Measurements from ENCODE around the gene PLXNA1.

Gene PLXNA1

GRCh38 chr3:126980266-126980811 lies 2.6 kb upstream of the PLXNA1 start:
- no peak overlapping the region for H3K4me3 Mint-ChIP-seq
- peaks cover 75% of the 10 kb centered on the region for H3K27me3 Mint-ChIP-seq
- H3K36me3 Mint-ChIP-seq (ENCODE audit: low read depth) = no peaks in the 10 kb centered on the region
- H3K9me3 Mint-ChIP-seq = peaks cover 3% of the 10 kb centered on the region
- H3K4me1 Mint-ChIP-seq (ENCODE audit: low read depth) = peaks cover 48% of the 10 kb centered on the region
- peak overlapping the region; percentile 90 for H3K27ac Mint-ChIP-seq
- intact Hi-C loops (cut with micrococcal nuclease) = loop anchor here (5.0 kb wide), 2 partner anchors 278 to 477 kb away; partner anchors contain the start of gene CHCHD6

GRCh38 chr3:126982126-126982470 lies 817 bp upstream of the PLXNA1 start:
- intact Hi-C loops (cut with micrococcal nuclease) = loop anchor here (1.0 to 5.0 kb wide), 5 partner anchors 9 to 475 kb away; partner anchors contain the start of gene CHCHD6
- H3K36me3 Mint-ChIP-seq (ENCODE audit: low read depth) = no peaks in the 10 kb centered on the region
- no peaks in the 10 kb centered on the region for H3K9me3 Mint-ChIP-seq
- H3K4me1 Mint-ChIP-seq (ENCODE audit: low read depth) = peaks cover 55% of the 10 kb centered on the region
- H3K27ac Mint-ChIP-seq = peak overlapping the region; percentile 90
- peak overlapping the region; percentile 73 for H3K4me3 Mint-ChIP-seq
- H3K27me3 Mint-ChIP-seq = peaks cover 71% of the 10 kb centered on the region

- Mint-ChIP-seq H3K27ac (no peak overlapping the region), H3K36me3 (ENCODE audit: low read depth) (peaks cover 1% of the 10 kb centered on the region), H3K4me3 (no peak overlapping the region), H3K9me3 (no peaks in the 10 kb centered on the region), H3K27me3 (peaks cover 63% of the 10 kb centered on the region), H3K4me1 (ENCODE audit: low read depth) (peaks cover 52% of the 10 kb centered on the region)
- intact Hi-C loops (cut with micrococcal nuclease) = loop anchor here (2.0 to 5.0 kb wide), 3 partner anchors 72 to 474 kb away; partner anchors contain the start of gene CHCHD6
Observed at GRCh38 chr3:126983276-126983652, 349 bp downstream of the PLXNA1 start.

GRCh38 chr3:126983653-126984390 lies 907 bp downstream of the PLXNA1 start:
- intact Hi-C loops (cut with micrococcal nuclease) = loop anchor here (2.0 to 5.0 kb wide), 3 partner anchors 73 to 473 kb away; partner anchors contain the start of gene CHCHD6
- Mint-ChIP-seq H3K36me3 (ENCODE audit: low read depth) (peaks cover 7% of the 10 kb centered on the region), H3K9me3 (no peaks in the 10 kb centered on the region), H3K4me1 (ENCODE audit: low read depth) (peaks cover 47% of the 10 kb centered on the region), H3K27me3 (peaks cover 58% of the 10 kb centered on the region), H3K27ac (no peak overlapping the region), H3K4me3 (peak overlapping the region; percentile 65)

GRCh38 chr3:126984391-126985131 lies 1.6 kb downstream of the PLXNA1 start:
- peak overlapping the region; percentile 65 for H3K4me3 Mint-ChIP-seq
- H3K9me3 Mint-ChIP-seq = no peaks in the 10 kb centered on the region
- peaks cover 14% of the 10 kb centered on the region for H3K36me3 Mint-ChIP-seq (ENCODE audit: low read depth)
- peaks cover 53% of the 10 kb centered on the region for H3K27me3 Mint-ChIP-seq
- no peak overlapping the region for H3K27ac Mint-ChIP-seq
- peaks cover 39% of the 10 kb centered on the region for H3K4me1 Mint-ChIP-seq (ENCODE audit: low read depth)
- intact Hi-C loops (cut with micrococcal nuclease) = loop anchor here (5.0 kb wide), 2 partner anchors 282 to 473 kb away; partner anchors contain the start of gene CHCHD6

- Mint-ChIP-seq H3K36me3 (ENCODE audit: low read depth) (peaks cover 22% of the 10 kb centered on the region), H3K4me1 (ENCODE audit: low read depth) (peaks cover 32% of the 10 kb centered on the region), H3K4me3 (no peak overlapping the region), H3K27me3 (peaks cover 46% of the 10 kb centered on the region), H3K9me3 (no peaks in the 10 kb centered on the region), H3K27ac (no peak overlapping the region)
- intact Hi-C loops (cut with micrococcal nuclease) = no loop called here
Observed at GRCh38 chr3:126985132-126985985, 2.4 kb downstream of the PLXNA1 start.

GRCh38 chr3:126986001-126986400 lies 3.1 kb downstream of the PLXNA1 start:
- intact Hi-C loops (cut with micrococcal nuclease) = no loop called here
- Mint-ChIP-seq H3K4me1 (ENCODE audit: low read depth) (peaks cover 28% of the 10 kb centered on the region), H3K4me3 (no peak overlapping the region), H3K27me3 (peaks cover 39% of the 10 kb centered on the region), H3K36me3 (ENCODE audit: low read depth) (peaks cover 29% of the 10 kb centered on the region), H3K9me3 (no peaks in the 10 kb centered on the region), H3K27ac (no peak overlapping the region)

GRCh38 chr3:126987129-126987528 lies 4.2 kb downstream of the PLXNA1 start:
- Mint-ChIP-seq H3K36me3 (ENCODE audit: low read depth) (peaks cover 40% of the 10 kb centered on the region), H3K4me3 (no peak overlapping the region), H3K27me3 (peaks cover 28% of the 10 kb centered on the region), H3K9me3 (no peaks in the 10 kb centered on the region), H3K27ac (no peak overlapping the region), H3K4me1 (ENCODE audit: low read depth) (peaks cover 23% of the 10 kb centered on the region)
- intact Hi-C loops (cut with micrococcal nuclease) = no loop called here

GRCh38 chr3:126987596-126987995 lies 4.7 kb downstream of the PLXNA1 start:
- Mint-ChIP-seq H3K9me3 (no peaks in the 10 kb centered on the region), H3K27ac (no peak overlapping the region), H3K4me3 (no peak overlapping the region), H3K27me3 (peaks cover 28% of the 10 kb centered on the region), H3K36me3 (ENCODE audit: low read depth) (peaks cover 40% of the 10 kb centered on the region), H3K4me1 (ENCODE audit: low read depth) (peaks cover 21% of the 10 kb centered on the region)
- intact Hi-C loops (cut with micrococcal nuclease) = no loop called here

GRCh38 chr3:126988451-126989021 lies 5.6 kb downstream of the PLXNA1 start:
- H3K4me3 Mint-ChIP-seq = no peak overlapping the region
- H3K27me3 Mint-ChIP-seq = peaks cover 28% of the 10 kb centered on the region
- peaks cover 21% of the 10 kb centered on the region for H3K4me1 Mint-ChIP-seq (ENCODE audit: low read depth)
- peaks cover 45% of the 10 kb centered on the region for H3K36me3 Mint-ChIP-seq (ENCODE audit: low read depth)
- intact Hi-C loops (cut with micrococcal nuclease) = no loop called here
- H3K27ac Mint-ChIP-seq = no peak overlapping the region
- H3K9me3 Mint-ChIP-seq = no peaks in the 10 kb centered on the region

GRCh38 chr3:126989316-126990023 lies 6.6 kb downstream of the PLXNA1 start:
- Mint-ChIP-seq H3K4me1 (ENCODE audit: low read depth) (peaks cover 17% of the 10 kb centered on the region), H3K9me3 (no peaks in the 10 kb centered on the region), H3K4me3 (no peak overlapping the region), H3K27me3 (peaks cover 22% of the 10 kb centered on the region), H3K36me3 (ENCODE audit: low read depth) (peaks cover 55% of the 10 kb centered on the region), H3K27ac (no peak overlapping the region)
- intact Hi-C loops (cut with micrococcal nuclease) = no loop called here

- Mint-ChIP-seq H3K27ac (no peak overlapping the region), H3K4me1 (ENCODE audit: low read depth) (peaks cover 16% of the 10 kb centered on the region), H3K4me3 (no peak overlapping the region), H3K9me3 (no peaks in the 10 kb centered on the region), H3K27me3 (peaks cover 15% of the 10 kb centered on the region), H3K36me3 (ENCODE audit: low read depth) (peaks cover 62% of the 10 kb centered on the region)
- intact Hi-C loops (cut with micrococcal nuclease) = no loop called here
Observed at GRCh38 chr3:126990024-126990700, 7.2 kb downstream of the PLXNA1 start.

Measured in dendritic cell treated with granulocyte-macrophage colony-stimulating factor and Interleukin-4, amounts not matched to agents 40 ng/mL and 50 ng/mL, for 4 days (primary cell).